ENCODE results near the gene ZNF584.

- TF ChIP-seq CTCF (conservative IDR thresholded peaks at IDR 0.05; ENCODE audit: low read depth in 2 of 2) (no peak), REST (IDR thresholded peaks at IDR 0.05; ENCODE audit: unreplicated experiment) (no peak), CREB1 (CRISPR knock-in tag; IDR thresholded peaks at IDR 0.05; ENCODE audit: low read depth) (no peak), EZH2phosphoT487 (IDR thresholded peaks at IDR 0.05; ENCODE audit: unreplicated experiment) (no peak), EZH2 (IDR thresholded peaks at IDR 0.05; ENCODE audit: low read depth, unreplicated experiment) (no peak), NANOG (IDR thresholded peaks at IDR 0.05; ENCODE audit: borderline replicate concordance) (no peak), JUNB (IDR thresholded peaks at IDR 0.05; ENCODE audit: unreplicated experiment) (no peak), POLR2AphosphoS5 (IDR thresholded peaks at IDR 0.05; ENCODE audit: low read depth) (no peak), STAT1 (IDR thresholded peaks at IDR 0.05; ENCODE audit: unreplicated experiment) (no peak), ETS1 (IDR thresholded peaks at IDR 0.05) (no peak), ZNF114 (CRISPR knock-in tag; IDR thresholded peaks at IDR 0.05) (no peak), ZNF331 (CRISPR knock-in tag; IDR thresholded peaks at IDR 0.05; ENCODE audit: low read depth) (no peak)
Observed at GRCh38 chr19:58399903-58400302, 8.5 kb upstream of the ZNF584 start.

All from GM23338 (cell line).